Stimulated activated naive CD4-positive, alpha-beta T cell (primary cell): Measurements from ENCODE around the gene AGRN.
"Not testable (repeated sequence)": the region's sequence is repeated elsewhere in the genome, so short reads cannot be mapped to it uniquely, and the experiment has no call there.

Experiments used
- DNase-seq, 6 experiments: peaks; one replicate each; lab custom pipeline; 2025; lab: John Stamatoyannopoulos, UW

Gene AGRN

GRCh38 chr1:1019122-1019999 lies 559 bp upstream of the AGRN start:
- DNase-seq = peak; percentile 66 to 88 (median 73)

DNA sequence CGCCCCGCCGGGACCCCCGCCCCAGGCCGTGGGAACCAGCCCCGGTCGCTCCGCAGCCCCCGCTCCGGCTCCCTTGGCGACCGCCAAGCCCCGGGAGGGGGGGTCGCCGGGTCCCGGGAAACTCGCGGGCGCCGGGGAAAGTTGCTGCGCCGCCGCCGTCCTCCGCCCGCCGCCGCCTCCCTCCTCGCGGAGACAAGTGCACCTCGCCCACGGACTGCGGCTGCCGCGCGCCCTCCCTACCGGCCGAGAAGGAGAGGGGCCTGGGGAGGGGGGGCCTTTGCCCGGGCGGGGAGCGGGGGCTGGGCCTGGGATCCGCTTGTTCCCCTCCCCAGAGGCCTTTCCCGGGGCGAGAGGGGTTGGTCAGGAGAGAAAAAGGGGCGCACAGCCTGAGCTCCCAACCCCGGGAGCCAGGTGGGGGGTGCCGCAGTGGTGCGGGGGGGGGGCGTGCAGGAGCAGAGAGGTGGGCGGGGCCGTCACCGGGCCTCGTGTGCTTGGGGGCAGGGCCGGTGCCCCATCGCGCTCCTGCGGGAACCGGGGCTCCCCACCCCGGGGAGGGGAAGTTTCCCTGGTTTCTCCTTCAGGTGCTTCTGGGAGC lies 592 bp downstream of the AGRN start:
- DNase-seq = peak in 2 of 6 experiments; percentile 56 to 59

GRCh38 chr1:1021010-1021919 lies 1.3 kb downstream of the AGRN start:
- DNase-seq = peak in 1 of 6 experiments; percentile 25

GRCh38 chr1:1021920-1022259 lies 2.0 kb downstream of the AGRN start:
- no peak for DNase-seq

GRCh38 chr1:1022302-1023009 lies 2.5 kb downstream of the AGRN start:
- no peak for DNase-seq

- no peak for DNase-seq
These were observed 3.8 kb downstream of the AGRN start for GRCh38 chr1:1023700-1024099.

DNA sequence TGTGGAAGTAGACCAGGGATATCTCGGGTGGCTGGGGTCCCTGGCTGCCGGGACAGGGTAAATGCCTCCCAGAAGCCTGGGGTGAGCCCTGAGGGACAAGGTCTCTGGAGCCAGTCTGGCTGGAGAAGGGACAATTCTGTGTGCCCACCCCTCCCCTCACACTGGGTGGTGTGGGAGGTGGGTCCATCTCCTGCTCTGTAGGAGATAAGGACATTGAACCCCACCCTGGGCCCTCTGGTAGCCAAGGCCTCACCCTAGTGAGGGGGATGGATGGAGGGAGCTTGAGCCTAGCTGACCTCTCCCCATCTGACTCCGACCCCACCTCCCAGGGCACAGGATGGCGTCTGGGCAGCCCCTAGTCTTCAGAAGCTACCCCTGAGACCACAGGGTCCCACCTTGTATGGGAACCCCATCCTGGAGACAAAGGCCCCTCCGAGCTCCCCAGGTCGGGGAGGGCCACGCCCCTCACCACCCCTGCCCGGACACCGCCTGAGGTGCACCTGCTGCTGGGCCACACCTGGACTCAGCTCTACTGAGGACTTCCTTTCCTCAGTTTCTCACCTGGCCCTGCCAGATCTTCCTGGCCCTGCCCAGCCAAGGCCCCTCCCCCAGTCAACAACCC lies 4.3 kb downstream of the AGRN start:
- no peak for DNase-seq

- no peak for DNase-seq
These were observed 5.1 kb downstream of the AGRN start for GRCh38 chr1:1024771-1025699.

GRCh38 chr1:1025730-1026129 lies 5.8 kb downstream of the AGRN start:
- DNase-seq = no peak

- DNase-seq = no peak
These were observed 6.9 kb downstream of the AGRN start for GRCh38 chr1:1026599-1027413.

GRCh38 chr1:1027791-1028190 lies 7.9 kb downstream of the AGRN start:
- no peak for DNase-seq

DNA sequence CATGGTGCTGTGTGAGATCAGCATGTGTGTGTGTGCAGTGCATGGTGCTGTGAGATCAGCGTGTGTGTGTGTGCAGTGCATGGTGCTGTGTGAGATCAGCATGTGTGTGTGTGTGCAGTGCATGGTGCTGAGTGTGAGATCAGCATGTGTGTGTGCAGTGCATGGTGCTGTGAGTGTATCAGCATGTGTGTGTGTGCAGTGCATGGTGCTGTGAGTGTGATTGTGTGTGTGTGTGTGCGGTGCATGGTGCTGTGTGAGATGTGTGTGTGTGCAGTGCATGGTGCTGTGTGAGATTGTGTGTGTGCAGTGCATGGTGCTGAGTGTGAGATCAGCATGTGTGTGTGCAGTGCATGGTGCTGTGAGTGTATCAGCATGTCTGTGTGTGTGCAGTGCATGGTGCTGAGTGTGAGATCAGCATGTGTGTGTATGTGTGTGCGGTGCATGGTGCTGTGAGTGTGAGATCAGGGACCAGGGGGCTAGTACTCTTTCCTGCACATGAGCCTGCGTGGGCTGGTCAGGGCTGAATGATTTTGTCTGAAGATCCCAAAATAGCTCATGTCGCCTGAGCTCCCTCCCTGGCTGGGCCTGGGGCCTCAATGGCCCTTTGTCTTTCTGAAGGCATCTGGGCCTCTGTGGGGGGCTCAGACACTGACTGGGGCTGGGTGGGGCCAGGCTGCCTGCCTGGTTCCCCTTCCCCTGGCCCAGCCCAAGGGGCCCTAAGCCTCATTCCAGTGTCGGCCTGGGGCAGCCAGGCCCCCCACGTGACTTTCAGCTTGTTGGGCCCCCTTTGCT lies 11.1 kb downstream of the AGRN start:
- DNase-seq = not testable (repeated sequence)

DNA sequence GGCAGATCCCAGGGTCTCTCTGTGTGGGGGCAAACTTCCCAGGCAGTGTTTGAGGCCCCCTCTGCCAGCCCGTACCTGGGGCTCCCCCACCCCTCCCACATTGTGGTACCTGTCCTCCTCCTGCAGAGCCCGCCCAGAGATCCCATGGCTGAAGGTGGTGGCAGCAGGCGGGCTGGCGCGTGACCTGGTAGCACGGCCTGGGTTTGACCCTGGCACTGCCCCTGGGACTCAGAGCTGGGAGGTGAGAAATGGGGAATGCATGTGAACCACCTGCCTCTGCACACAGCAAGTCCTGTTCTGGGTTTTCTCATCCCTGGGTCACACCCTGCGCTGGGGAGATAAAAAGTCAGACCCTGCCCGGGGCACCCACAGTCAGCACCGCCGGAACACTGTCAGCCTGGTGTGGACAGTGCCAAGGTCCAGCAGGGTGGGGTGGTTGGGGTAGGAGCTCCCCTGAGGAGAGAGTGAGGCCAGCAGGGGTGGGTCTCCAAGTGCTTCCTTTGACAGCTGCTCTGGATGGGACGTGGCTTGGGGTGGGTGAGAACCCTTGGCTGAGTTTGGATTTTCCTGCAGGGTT lies 11.8 kb downstream of the AGRN start:
- DNase-seq = no peak

DNA sequence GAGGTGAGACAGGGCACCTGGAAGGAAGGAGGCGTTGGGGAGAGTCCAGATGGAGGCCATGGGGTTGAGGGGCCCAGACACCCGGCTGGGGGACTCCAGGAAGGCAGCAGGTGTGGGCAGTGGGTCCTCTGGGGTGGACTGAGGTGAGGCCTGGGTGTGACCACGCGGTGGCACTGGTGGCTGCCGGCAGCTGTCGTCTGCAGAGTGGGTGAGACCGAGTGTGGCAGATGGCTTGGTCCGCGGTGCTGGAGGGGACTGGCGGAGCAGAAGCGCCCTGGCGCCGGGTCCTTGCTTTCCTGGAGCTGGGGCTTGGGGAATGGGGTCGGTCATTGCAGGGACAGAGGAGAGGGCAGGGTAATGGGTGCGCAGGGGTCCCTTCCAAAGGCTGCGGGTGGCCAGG lies 12.5 kb downstream of the AGRN start:
- no peak for DNase-seq

GRCh38 chr1:1033009-1033587 lies 13.2 kb downstream of the AGRN start:
- DNase-seq = peak; percentile 52 to 85 (median 81)

DNA sequence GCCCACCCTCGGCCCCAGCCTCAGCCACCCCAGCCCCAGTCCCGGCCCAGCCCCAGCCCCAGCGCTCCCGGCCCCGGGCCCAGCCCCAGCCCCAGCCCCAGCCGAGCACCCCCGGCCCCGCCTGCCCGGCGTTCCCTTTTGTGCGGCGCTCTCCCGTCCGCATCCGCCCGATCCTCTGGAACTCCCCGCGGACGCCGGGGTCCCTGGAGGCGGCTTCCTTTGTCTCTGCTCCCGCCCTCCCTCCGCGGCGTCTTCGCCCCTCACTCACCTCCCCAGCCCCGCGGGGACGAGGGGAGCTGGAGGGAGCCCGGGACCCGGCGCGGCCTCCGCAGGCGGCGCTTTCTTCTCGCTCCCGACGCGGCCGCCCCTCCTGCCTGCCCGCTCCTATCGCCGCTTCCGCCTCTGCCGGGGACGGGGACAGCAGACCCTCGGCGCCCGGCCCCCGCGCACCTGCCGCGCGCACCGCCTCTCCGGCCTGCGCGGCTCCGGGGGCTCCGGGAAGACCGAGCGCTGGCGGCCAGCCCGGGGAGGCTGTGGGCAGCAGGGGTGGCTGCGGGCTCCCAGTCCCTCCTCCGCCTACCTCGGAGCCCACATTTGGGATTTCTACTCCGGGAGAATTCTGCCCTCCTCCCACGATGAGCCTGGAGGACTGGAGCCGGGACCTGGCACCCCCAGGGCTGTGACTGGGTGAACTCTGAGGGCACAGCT lies 14.0 kb downstream of the AGRN start:
- peak in 1 of 6 experiments; percentile 24 for DNase-seq

GRCh38 chr1:1034439-1034781 lies 14.5 kb downstream of the AGRN start:
- DNase-seq = peak in 1 of 6 experiments; percentile 13
